Right lobe of liver (tissue), 4 donors: ENCODE results near the gene PADI6.

Source experiments
- CTCF ChIP-seq, 4 donors: fragments of 200-600 bp in 3 of 4; fragments of 450-650 bp in 1 of 4; IDR thresholded peaks; one replicate each; pipeline versions ENCODE4 v1.5.1 to v1.8.0; 2016 to 2022; ENCODE audit warnings: antibody characterized with exemption in 4 of 4, mild to moderate bottlenecking in 2 of 4
- POLR2A ChIP-seq: fragments of 450-650 bp; IDR thresholded peaks from one replicate; pipeline ENCODE4 v1.6.1; 2017; ENCODE audit warnings: antibody characterized with exemption, mild to moderate bottlenecking
- donor health status: DM: no; HTN: no; CAD: no.
- donor health status: DM: no; HTN: no; CAD: no.
- donor health status: DM: no; HTN: yes; CAD: no.

- TF ChIP-seq CTCF (IDR thresholded peaks at IDR 0.05) = peak in 2 of 4 donors; percentile 17 to 51
- peak; percentile 49 for TF ChIP-seq POLR2A
Measured at GRCh38 chr1:17439250-17440073, 67.5 kb downstream of the PADI6 start, which contains the start of gene RCC2.
